Liver (tissue), 9 donors: ENCODE data around the gene GRIN3A. TPM values are rescaled to one million over a fixed set of nuclear protein-coding genes. Genes with fewer than 3 reads are reported as not detected.

Experiments
- DNase-seq: peaks from one replicate; pipeline ENCODE4 v3.0.0-alpha.2; 2017; ENCODE audit warnings: low spot score
- H3K27ac ChIP-seq, 2 donors: one replicate each; pipeline ENCODE4 v1.7.0; 2013; ENCODE audit warnings: inconsistent platforms in 2 of 2, low read length in 2 of 2, control low read depth in 1 of 2, low read depth in 1 of 2, mild to moderate bottlenecking in 1 of 2
- H3K27me3 ChIP-seq, 4 donors: one replicate each; pipeline versions ENCODE4 v1.6.1 to v1.7.0; 2013; ENCODE audit warnings: low read length in 3 of 4, inconsistent platforms in 1 of 4, mild to moderate bottlenecking in 1 of 4, moderate library complexity in 1 of 4; ENCODE audit not compliant: control insufficient read depth in 4 of 4, insufficient read depth in 4 of 4
- H3K36me3 ChIP-seq, 4 donors: one replicate each; pipeline versions ENCODE4 v1.6.1 to v1.7.0; 2013; ENCODE audit warnings: low read length in 3 of 4, mild to moderate bottlenecking in 3 of 4, low read depth in 1 of 4, moderate library complexity in 1 of 4; ENCODE audit not compliant: control insufficient read depth in 4 of 4, insufficient read depth in 3 of 4
- H3K4me1 ChIP-seq, 4 donors: one replicate each; pipeline versions ENCODE4 v1.6.1 to v1.7.0; 2013; ENCODE audit warnings: low read length in 3 of 4, mild to moderate bottlenecking in 3 of 4, moderate library complexity in 1 of 4; ENCODE audit not compliant: control insufficient read depth in 4 of 4, insufficient read depth in 4 of 4
- H3K4me3 ChIP-seq, 3 donors: one replicate each; pipeline versions ENCODE4 v1.6.1 to v1.7.0; 2013; ENCODE audit warnings: low read length in 3 of 3, control low read depth in 1 of 3, low read depth in 1 of 3, mild to moderate bottlenecking in 1 of 3
- H3K9ac ChIP-seq, 2 donors: one replicate each; pipeline ENCODE4 v1.7.0; 2013; ENCODE audit warnings: low read length in 2 of 2, mild to moderate bottlenecking in 2 of 2, moderate library complexity in 2 of 2, control low read depth in 1 of 2, low read depth in 1 of 2
- H3K9me3 ChIP-seq, 4 donors: one replicate each; pipeline versions ENCODE4 v1.6.1 to v1.7.0; 2013; ENCODE audit warnings: low read length in 3 of 4; ENCODE audit not compliant: control insufficient read depth in 4 of 4
- ATF3 ChIP-seq: IDR thresholded peaks from 2 replicates; pipeline ENCODE4 v1.6.1; 2016; ENCODE audit warnings: antibody characterized with exemption
- CTCF ChIP-seq: fragments of 150-350 bp; IDR thresholded peaks from 2 replicates; pipeline ENCODE4 v1.5.1; 2017; ENCODE audit warnings: improper control_type of control experiment, low read depth, low read length; ENCODE audit not compliant: missing input control
- EGR1 ChIP-seq, 2 donors: IDR thresholded peaks; 2 replicates each; pipeline ENCODE4 v1.6.1; 2016 to 2018; ENCODE audit warnings: antibody characterized with exemption in 2 of 2, low read depth in 2 of 2
- FOXA1 ChIP-seq: IDR thresholded peaks from 2 replicates; pipeline ENCODE4 v1.6.1; 2016; ENCODE audit warnings: antibody characterized with exemption
- FOXA2 ChIP-seq: IDR thresholded peaks from 2 replicates; pipeline ENCODE4 v1.6.1; 2016; ENCODE audit warnings: antibody characterized with exemption
- GABPA ChIP-seq, 2 donors: IDR thresholded peaks in 1 of 2; conservative IDR thresholded peaks in 1 of 2; 2 replicates each; pipeline ENCODE4 v1.6.1; 2016; ENCODE audit warnings: antibody characterized with exemption in 2 of 2, mild to moderate bottlenecking in 1 of 2, moderate library complexity in 1 of 2
- HNF4A ChIP-seq, 2 donors: conservative IDR thresholded peaks; 2 replicates each; pipeline ENCODE4 v1.6.1; 2016; ENCODE audit warnings: antibody characterized with exemption in 2 of 2, mild to moderate bottlenecking in 2 of 2
- HNF4G ChIP-seq: IDR thresholded peaks from 2 replicates; pipeline ENCODE4 v1.6.1; 2016; ENCODE audit warnings: antibody characterized with exemption
- JUND ChIP-seq, 2 donors: IDR thresholded peaks; 2 replicates each; pipeline ENCODE4 v1.6.1; 2016; ENCODE audit warnings: antibody characterized with exemption in 2 of 2
- MAX ChIP-seq: IDR thresholded peaks from 2 replicates; pipeline ENCODE4 v1.6.1; 2016; ENCODE audit warnings: antibody characterized with exemption
- NR2F2 ChIP-seq: IDR thresholded peaks from 2 replicates; pipeline ENCODE4 v1.6.1; 2016; ENCODE audit warnings: antibody characterized with exemption
- RAD21 ChIP-seq, 2 donors: IDR thresholded peaks; 2 replicates each; pipeline ENCODE4 v1.6.1; 2016; ENCODE audit warnings: antibody characterized with exemption in 2 of 2, mild to moderate bottlenecking in 2 of 2
- REST ChIP-seq: IDR thresholded peaks from 2 replicates; pipeline ENCODE4 v1.6.1; 2016; ENCODE audit warnings: antibody characterized with exemption, mild to moderate bottlenecking
- RXRA ChIP-seq, 2 donors: IDR thresholded peaks; 2 replicates each; pipeline ENCODE4 v1.6.1; 2017 to 2018; ENCODE audit warnings: antibody characterized with exemption in 2 of 2, mild to moderate bottlenecking in 1 of 2
- SP1 ChIP-seq: IDR thresholded peaks from 2 replicates; pipeline ENCODE4 v1.6.1; 2018; ENCODE audit warnings: antibody characterized with exemption, mild to moderate bottlenecking
- TAF1 ChIP-seq: conservative IDR thresholded peaks from 2 replicates; pipeline ENCODE4 v1.6.1; 2016; ENCODE audit warnings: antibody characterized with exemption, mild to moderate bottlenecking
- YY1 ChIP-seq: IDR thresholded peaks from 2 replicates; pipeline ENCODE4 v1.6.1; 2016; ENCODE audit warnings: antibody characterized with exemption, mild to moderate bottlenecking
- ZBTB33 ChIP-seq: IDR thresholded peaks from 2 replicates; pipeline ENCODE4 v1.6.1; 2016; ENCODE audit warnings: antibody characterized with exemption
- WGBS: extraction: QIAGEN DNeasy Blood & Tissue Kit; methylation state at CpG from one replicate; pipeline ENCODE4 v1.1.7; 2013; 5-methylcytosine and 5-hydroxymethylcytosine counted together
- polyA plus RNA-seq, 2 donors: library from polyadenylated mRNA; stranded (reverse) in 1 of 2; unstranded in 1 of 2; fragments of 200-250 nt in 1 of 2; fragments of >200 nt in 1 of 2; fragmentation: Nextera tagmentation in 1 of 2; extraction: Ambion mirVana in 1 of 2; gene quantifications; one replicate each; pipeline versions ENCODE4 v1.2.1 to v1.2.3, GENCODE V29; 2013 to 2015
- total RNA-seq, 2 donors: library from RNA; depleted of rRNA; stranded (reverse); fragments of >200 nt; gene quantifications; one replicate each; pipeline ENCODE4 v1.2.3, GENCODE V29; 2014
- donor health status: healthy.
- donor health status: healthy.
- donor health status: healthy.
- donor health status: healthy.
- donor health status: healthy.

Gene GRIN3A
- total and polyA plus RNA-seq, 4 donors, result under 0.01 to 0.23 (median 0.09) TPM

GRCh38 chr9:101594796-101595195 lies 143.7 kb downstream of the GRIN3A start, which contains the start of gene PPP3R2:
TSS of gene PPP3R2 (minus strand) at chr9:101594969. CDS start at chr9:101594921, 48 bp downstream.
- Histone ChIP-seq H3K27me3 (no peaks in the 10 kb centered on the region), H3K36me3 (no peaks in the 10 kb centered on the region), H3K9ac (no peak within 1 kb of the TSS), H3K4me1 (no peaks in the 10 kb centered on the region), H3K27ac (no peak within 1 kb of the TSS), H3K4me3 (no peak within 1 kb of the TSS), H3K9me3 (no peaks in the 10 kb centered on the region)
- DNase-seq, result no peak
- WGBS, result 91% methylated on average over 19 of the region's 19 CpGs
- TF ChIP-seq ATF3 (no peak), MAX (no peak), CTCF (no peak), SP1 (no peak), RAD21 (IDR thresholded peaks at IDR 0.05) (no peak), GABPA (IDR thresholded peaks at IDR 0.05 in 1 of 2, conservative IDR thresholded peaks at IDR 0.05 in 1 of 2) (no peak), EGR1 (IDR thresholded peaks at IDR 0.05; ENCODE audit: low read depth in 2 of 2) (no peak), HNF4G (no peak), JUND (IDR thresholded peaks at IDR 0.05) (no peak), YY1 (no peak), FOXA1 (no peak)

- 86% methylated on average over 2 of the region's 2 CpGs for WGBS
- H3K36me3 ChIP-seq, result no peaks in the 10 kb centered on the region
These were observed 145.1 kb downstream of the GRIN3A start for GRCh38 chr9:101593345-101593744.

More at GRCh38 chr9:101593345-101593744, 145.1 kb downstream of the GRIN3A start:
- no peak overlapping the region for H3K9ac ChIP-seq
- H3K4me1 ChIP-seq, result no peaks in the 10 kb centered on the region
- no peaks in the 10 kb centered on the region for H3K9me3 ChIP-seq
- no peak overlapping the region for H3K4me3 ChIP-seq
- no peaks in the 10 kb centered on the region for H3K27me3 ChIP-seq
- DNase-seq, result no peak
- H3K27ac ChIP-seq, result no peak overlapping the region
- TF ChIP-seq EGR1 (IDR thresholded peaks at IDR 0.05; ENCODE audit: low read depth in 2 of 2), result no peak
- TF ChIP-seq MAX, result no peak
- TF ChIP-seq HNF4A (conservative IDR thresholded peaks at IDR 0.05), result no peak
- TF ChIP-seq ZBTB33, result no peak
- no peak for TF ChIP-seq ATF3
- no peak for TF ChIP-seq NR2F2
- no peak for TF ChIP-seq RXRA (IDR thresholded peaks at IDR 0.05)
- no peak for TF ChIP-seq FOXA1
- TF ChIP-seq JUND (IDR thresholded peaks at IDR 0.05), result no peak
- no peak for TF ChIP-seq REST
- no peak for TF ChIP-seq CTCF
- no peak for TF ChIP-seq YY1
- no peak for TF ChIP-seq RAD21 (IDR thresholded peaks at IDR 0.05)
- no peak for TF ChIP-seq TAF1
- no peak for TF ChIP-seq FOXA2
- no peak for TF ChIP-seq GABPA (IDR thresholded peaks at IDR 0.05 in 1 of 2, conservative IDR thresholded peaks at IDR 0.05 in 1 of 2)
- TF ChIP-seq SP1, result no peak
- no peak for TF ChIP-seq HNF4G
